Endodermal cell (in vitro differentiated cells): ENCODE measurements around the gene RNASEH1. TPM values are rescaled to one million over a fixed set of nuclear protein-coding genes. Genes with fewer than 3 reads are reported as not detected.
A peak's percentile ranks its signal among the peaks of the same experiment; 100 is the strongest.

ENCODE experiments used
- DNase-seq: peaks from one replicate; pipeline ENCODE4 v3.0.0-alpha.2; 2017
- H3K27ac ChIP-seq: 2 replicates; pipeline ENCODE4 v1.5.1; 2013; ENCODE audit warnings: mild to moderate bottlenecking, low read depth, low read length, moderate library complexity
- H3K27me3 ChIP-seq: 2 replicates; pipeline ENCODE4 v1.6.1; 2013; ENCODE audit warnings: mild to moderate bottlenecking, low read length, moderate library complexity; ENCODE audit not compliant: insufficient read depth, control insufficient read depth, poor library complexity, severe bottlenecking
- H3K36me3 ChIP-seq: 2 replicates; pipeline ENCODE4 v1.7.0; 2013; ENCODE audit warnings: mild to moderate bottlenecking, low read length, moderate library complexity; ENCODE audit not compliant: control insufficient read depth, insufficient read depth
- H3K4me1 ChIP-seq: one replicate; pipeline ENCODE4 v1.7.0; 2013; ENCODE audit warnings: low read length; ENCODE audit not compliant: control insufficient read depth, insufficient read depth
- H3K4me3 ChIP-seq: 2 replicates; pipeline ENCODE4 v1.5.1; 2013; ENCODE audit warnings: mild to moderate bottlenecking, low read length, moderate library complexity
- H3K9ac ChIP-seq: 2 replicates; pipeline ENCODE4 v1.6.1; 2013; ENCODE audit warnings: mild to moderate bottlenecking, low read length, moderate library complexity; ENCODE audit not compliant: poor library complexity, severe bottlenecking; ENCODE audit errors: extremely low read depth
- H3K9me3 ChIP-seq: 2 replicates; pipeline ENCODE4 v1.6.1; 2013; ENCODE audit warnings: mild to moderate bottlenecking, low read length, moderate library complexity; ENCODE audit not compliant: control insufficient read depth
- H3K27ac Mint-ChIP-seq: 2 replicates; pipeline ENCODE4 v1.8.0; 2020; ENCODE audit warnings: mixed read lengths
- H3K27me3 Mint-ChIP-seq: 2 replicates; pipeline ENCODE4 v1.8.0; 2021; ENCODE audit warnings: mild to moderate bottlenecking, mixed read lengths; ENCODE audit not compliant: insufficient read depth
- H3K36me3 Mint-ChIP-seq: 2 replicates; pipeline ENCODE4 v1.8.0; 2020; ENCODE audit warnings: low read depth, mixed read lengths
- H3K4me1 Mint-ChIP-seq: 2 replicates; pipeline ENCODE4 v1.8.0; 2020; ENCODE audit warnings: mixed read lengths
- H3K4me3 Mint-ChIP-seq: 2 replicates; pipeline ENCODE4 v1.8.0; 2020; ENCODE audit warnings: mild to moderate bottlenecking, moderate library complexity, mixed read lengths
- H3K9me3 Mint-ChIP-seq: 2 replicates; pipeline ENCODE4 v1.8.0; 2020; ENCODE audit warnings: mild to moderate bottlenecking, mixed read lengths
- WGBS, 2 experiments: methylation state at CpG; one replicate each; pipeline versions ENCODE4 v1.1.5 to v1.1.7; 2013; ENCODE audit warnings: missing lambda C conversion rate in 2 of 2, mixed read lengths in 1 of 2; ENCODE audit not compliant: insufficient coverage in 1 of 2, insufficient read length in 1 of 2; 5-methylcytosine and 5-hydroxymethylcytosine counted together
- total RNA-seq, 2 donors: library from RNA; stranded (reverse); fragmentation: NEBNext Ultra II Directional in 1 of 2; extraction: Animal tissue kit (Norgen Biotek cat#: 25700) in 1 of 2; gene quantifications; 2 replicates in 1 of 2; 3 replicates in 1 of 2; pipeline ENCODE4 v1.2.1, GENCODE V29; 2021
- TF ChIP-seq, protein P1 (sequence below): fragments of 200-600 bp; sonication (generic); conservative IDR thresholded peaks from 2 replicates; pipeline ENCODE4 v1.5.0; 2021; ENCODE audit warnings: antibody characterized with exemption, mild to moderate bottlenecking

Gene RNASEH1
- total RNA-seq, 2 donors from 2014 or later, result 28.2 to 35.2 TPM

DNA sequence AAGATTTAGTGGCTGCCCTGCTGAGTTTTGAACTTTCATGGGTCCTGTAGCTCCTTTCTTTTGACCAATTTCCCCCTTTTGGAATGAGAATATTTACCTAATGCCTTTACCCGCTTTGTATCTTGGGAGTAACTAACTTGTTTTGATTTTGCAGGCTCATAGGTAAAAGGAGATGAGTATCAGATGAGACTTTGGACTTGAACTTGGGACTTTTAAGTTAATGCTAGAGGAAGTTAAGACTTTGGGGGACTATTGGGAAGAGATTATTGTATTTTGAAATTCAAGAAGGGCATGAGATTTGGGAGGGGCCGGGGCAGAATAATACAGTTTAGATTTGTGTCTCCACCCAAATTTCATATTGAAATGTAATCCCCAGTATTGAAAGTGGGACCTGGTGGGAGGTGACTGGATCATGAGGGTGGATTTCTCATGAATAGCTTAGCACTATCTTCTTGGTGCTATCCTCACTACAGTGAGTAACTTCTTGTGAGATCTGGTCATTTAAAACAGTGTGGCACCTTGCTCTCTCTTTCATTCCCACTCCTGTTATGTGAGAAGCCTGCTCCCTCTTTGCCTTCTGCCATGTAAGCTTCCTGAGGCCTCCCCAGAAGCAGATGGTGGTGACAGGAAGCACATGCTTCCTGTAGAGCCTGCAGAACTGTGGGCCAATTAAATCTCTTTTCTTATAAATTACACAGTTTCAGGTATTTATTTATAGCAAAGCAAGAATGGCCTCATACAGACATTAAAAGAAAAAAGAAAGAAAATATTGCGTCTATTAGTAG lies 44.9 kb downstream of the RNASEH1 start:
- Histone ChIP-seq H3K27me3 (no peaks in the 10 kb centered on the region), H3K4me1 (no peaks in the 10 kb centered on the region), H3K9ac (no peak overlapping the region), H3K4me3 (no peak overlapping the region), H3K9me3 (peaks cover 27% of the 10 kb centered on the region), H3K27ac (no peak overlapping the region), H3K36me3 (peaks cover 61% of the 10 kb centered on the region)
- Mint-ChIP-seq H3K27ac (no peak overlapping the region), H3K27me3 (no peaks in the 10 kb centered on the region), H3K4me3 (no peak overlapping the region), H3K9me3 (peaks cover 36% of the 10 kb centered on the region), H3K36me3 (peaks cover 81% of the 10 kb centered on the region), H3K4me1 (peaks cover 4% of the 10 kb centered on the region)
- DNase-seq, result peak; percentile 20
- 97 to 100% methylated on average over 1 to 3 of the region's 3 CpGs for WGBS, 2 experiments
- TF ChIP-seq, protein P1, sequence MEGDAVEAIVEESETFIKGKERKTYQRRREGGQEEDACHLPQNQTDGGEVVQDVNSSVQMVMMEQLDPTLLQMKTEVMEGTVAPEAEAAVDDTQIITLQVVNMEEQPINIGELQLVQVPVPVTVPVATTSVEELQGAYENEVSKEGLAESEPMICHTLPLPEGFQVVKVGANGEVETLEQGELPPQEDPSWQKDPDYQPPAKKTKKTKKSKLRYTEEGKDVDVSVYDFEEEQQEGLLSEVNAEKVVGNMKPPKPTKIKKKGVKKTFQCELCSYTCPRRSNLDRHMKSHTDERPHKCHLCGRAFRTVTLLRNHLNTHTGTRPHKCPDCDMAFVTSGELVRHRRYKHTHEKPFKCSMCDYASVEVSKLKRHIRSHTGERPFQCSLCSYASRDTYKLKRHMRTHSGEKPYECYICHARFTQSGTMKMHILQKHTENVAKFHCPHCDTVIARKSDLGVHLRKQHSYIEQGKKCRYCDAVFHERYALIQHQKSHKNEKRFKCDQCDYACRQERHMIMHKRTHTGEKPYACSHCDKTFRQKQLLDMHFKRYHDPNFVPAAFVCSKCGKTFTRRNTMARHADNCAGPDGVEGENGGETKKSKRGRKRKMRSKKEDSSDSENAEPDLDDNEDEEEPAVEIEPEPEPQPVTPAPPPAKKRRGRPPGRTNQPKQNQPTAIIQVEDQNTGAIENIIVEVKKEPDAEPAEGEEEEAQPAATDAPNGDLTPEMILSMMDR, result no peak

DNA sequence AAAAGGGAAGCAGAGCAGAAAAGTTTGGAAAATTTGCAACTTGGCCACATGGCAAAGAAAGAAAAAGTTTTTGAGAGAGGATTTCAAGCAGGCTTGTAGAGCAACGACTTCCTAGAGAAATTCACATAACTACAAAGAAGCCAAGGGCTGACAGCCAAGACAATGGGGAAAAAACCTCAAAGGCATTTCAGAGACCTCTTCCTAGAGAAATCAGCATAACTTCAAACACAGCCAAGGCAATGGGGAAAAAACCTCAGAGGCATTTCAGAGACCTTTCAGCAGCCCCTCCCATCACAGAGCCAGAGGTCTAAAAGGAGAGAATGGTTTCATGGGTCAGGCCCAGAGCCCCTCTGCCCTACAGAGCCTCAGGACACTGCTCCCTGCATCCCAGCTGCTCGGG lies 46.0 kb downstream of the RNASEH1 start:
- Histone ChIP-seq H3K27me3 (no peaks in the 10 kb centered on the region), H3K9ac (no peak overlapping the region), H3K36me3 (peaks cover 67% of the 10 kb centered on the region), H3K4me3 (no peak overlapping the region), H3K27ac (no peak overlapping the region), H3K9me3 (peaks cover 24% of the 10 kb centered on the region), H3K4me1 (no peaks in the 10 kb centered on the region)
- Mint-ChIP-seq H3K9me3 (peaks cover 33% of the 10 kb centered on the region), H3K27me3 (no peaks in the 10 kb centered on the region), H3K4me3 (no peak overlapping the region), H3K4me1 (no peaks in the 10 kb centered on the region), H3K36me3 (peaks cover 84% of the 10 kb centered on the region), H3K27ac (peak overlapping the region; percentile 26)
- TF ChIP-seq, protein P1, result no peak
- 50 to 62% methylated on average over 2 of the region's 2 CpGs for WGBS, 2 experiments
- peak; percentile 11 for DNase-seq

DNA sequence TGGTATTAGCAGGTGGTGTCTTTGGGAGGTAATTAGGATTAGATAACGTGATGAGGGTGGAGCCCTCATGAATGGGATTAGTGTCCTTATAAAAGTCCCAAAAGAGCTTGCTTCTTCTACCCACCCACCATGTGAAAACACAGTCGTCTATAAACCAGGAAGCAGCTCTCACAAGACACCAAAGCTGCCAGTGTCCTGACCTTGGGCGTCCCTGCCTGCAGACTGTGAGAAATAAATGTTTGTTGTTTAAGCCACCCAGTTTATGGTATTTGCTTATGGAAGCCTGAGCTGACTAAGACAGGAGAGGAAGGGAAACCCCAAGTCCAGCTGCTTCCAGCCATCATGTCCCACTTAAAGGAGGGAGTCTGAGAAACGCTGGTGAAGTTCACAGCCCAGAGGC lies 52.4 kb downstream of the RNASEH1 start:
- WGBS, 2 experiments, result 81 to 100% methylated on average over 1 to 4 of the region's 4 CpGs
- Histone ChIP-seq H3K27ac (no peak overlapping the region), H3K27me3 (no peaks in the 10 kb centered on the region), H3K4me1 (peaks cover 6% of the 10 kb centered on the region), H3K9me3 (peaks cover 3% of the 10 kb centered on the region), H3K9ac (no peak overlapping the region), H3K36me3 (peaks cover 46% of the 10 kb centered on the region), H3K4me3 (no peak overlapping the region)
- Mint-ChIP-seq H3K27ac (no peak overlapping the region), H3K4me1 (peaks cover 12% of the 10 kb centered on the region), H3K9me3 (peaks cover 3% of the 10 kb centered on the region), H3K36me3 (peaks cover 63% of the 10 kb centered on the region), H3K4me3 (no peak overlapping the region), H3K27me3 (no peaks in the 10 kb centered on the region)
- TF ChIP-seq, protein P1, result no peak
- DNase-seq, result peak; percentile 47
